HL-60 (cell line): ENCODE results near the gene ETV6.

Source experiments
- POLR2AphosphoS5 ChIP-seq: IDR thresholded peaks from 2 replicates; pipeline ENCODE4 v1.6.1; 2012; ENCODE audit warnings: low read depth
- SPI1 ChIP-seq: IDR thresholded peaks from 2 replicates; pipeline ENCODE4 v1.6.1; 2012; ENCODE audit warnings: low read depth, mild to moderate bottlenecking, borderline replicate concordance
- TF ChIP-seq, protein P1 (sequence below): IDR thresholded peaks from one replicate; pipeline ENCODE4 v1.5.1; 2011; ENCODE audit warnings: low read length, control low read depth, inconsistent platforms; ENCODE audit not compliant: insufficient read depth
- TF ChIP-seq, protein P2 (sequence below): IDR thresholded peaks from 2 replicates; pipeline ENCODE4 v1.6.1; 2012; ENCODE audit warnings: low read depth; ENCODE audit not compliant: insufficient replicate concordance

DNA sequence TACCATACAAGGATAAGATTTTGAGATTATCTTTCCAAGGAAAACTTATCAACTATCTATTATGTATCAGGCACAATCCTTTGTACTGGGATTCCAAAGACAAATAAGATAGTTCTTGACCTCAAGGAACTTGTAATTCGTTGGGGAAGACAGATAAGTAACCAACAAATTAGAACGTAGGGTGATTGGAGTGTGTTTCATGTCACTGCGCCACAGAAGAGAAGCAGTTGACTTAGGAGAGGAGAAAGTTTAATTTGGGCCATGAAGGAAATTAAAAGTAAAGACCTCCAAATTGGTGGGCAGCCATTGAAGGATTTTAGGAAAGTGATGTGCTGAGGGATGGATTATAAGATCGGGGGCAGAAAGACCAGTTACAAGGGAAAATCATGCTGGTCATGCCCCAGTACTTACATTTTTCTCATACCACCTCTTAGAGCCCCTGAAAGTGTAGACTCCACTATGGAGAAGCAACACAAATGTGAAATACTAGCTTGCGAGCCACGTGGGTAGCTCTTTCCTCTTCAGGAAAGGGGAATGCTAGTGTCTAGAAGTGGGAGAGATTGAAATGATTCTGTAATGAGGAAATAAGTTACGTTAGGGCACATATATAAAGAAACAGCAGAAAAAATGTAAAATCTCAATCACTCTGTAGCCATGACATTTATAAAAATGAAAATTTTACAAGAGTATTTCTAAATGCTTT, 148.7 kb downstream of the ETV6 start:
- TF ChIP-seq, protein P1, sequence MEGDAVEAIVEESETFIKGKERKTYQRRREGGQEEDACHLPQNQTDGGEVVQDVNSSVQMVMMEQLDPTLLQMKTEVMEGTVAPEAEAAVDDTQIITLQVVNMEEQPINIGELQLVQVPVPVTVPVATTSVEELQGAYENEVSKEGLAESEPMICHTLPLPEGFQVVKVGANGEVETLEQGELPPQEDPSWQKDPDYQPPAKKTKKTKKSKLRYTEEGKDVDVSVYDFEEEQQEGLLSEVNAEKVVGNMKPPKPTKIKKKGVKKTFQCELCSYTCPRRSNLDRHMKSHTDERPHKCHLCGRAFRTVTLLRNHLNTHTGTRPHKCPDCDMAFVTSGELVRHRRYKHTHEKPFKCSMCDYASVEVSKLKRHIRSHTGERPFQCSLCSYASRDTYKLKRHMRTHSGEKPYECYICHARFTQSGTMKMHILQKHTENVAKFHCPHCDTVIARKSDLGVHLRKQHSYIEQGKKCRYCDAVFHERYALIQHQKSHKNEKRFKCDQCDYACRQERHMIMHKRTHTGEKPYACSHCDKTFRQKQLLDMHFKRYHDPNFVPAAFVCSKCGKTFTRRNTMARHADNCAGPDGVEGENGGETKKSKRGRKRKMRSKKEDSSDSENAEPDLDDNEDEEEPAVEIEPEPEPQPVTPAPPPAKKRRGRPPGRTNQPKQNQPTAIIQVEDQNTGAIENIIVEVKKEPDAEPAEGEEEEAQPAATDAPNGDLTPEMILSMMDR = no peak
- TF ChIP-seq SPI1 = no peak
- TF ChIP-seq, protein P2, sequence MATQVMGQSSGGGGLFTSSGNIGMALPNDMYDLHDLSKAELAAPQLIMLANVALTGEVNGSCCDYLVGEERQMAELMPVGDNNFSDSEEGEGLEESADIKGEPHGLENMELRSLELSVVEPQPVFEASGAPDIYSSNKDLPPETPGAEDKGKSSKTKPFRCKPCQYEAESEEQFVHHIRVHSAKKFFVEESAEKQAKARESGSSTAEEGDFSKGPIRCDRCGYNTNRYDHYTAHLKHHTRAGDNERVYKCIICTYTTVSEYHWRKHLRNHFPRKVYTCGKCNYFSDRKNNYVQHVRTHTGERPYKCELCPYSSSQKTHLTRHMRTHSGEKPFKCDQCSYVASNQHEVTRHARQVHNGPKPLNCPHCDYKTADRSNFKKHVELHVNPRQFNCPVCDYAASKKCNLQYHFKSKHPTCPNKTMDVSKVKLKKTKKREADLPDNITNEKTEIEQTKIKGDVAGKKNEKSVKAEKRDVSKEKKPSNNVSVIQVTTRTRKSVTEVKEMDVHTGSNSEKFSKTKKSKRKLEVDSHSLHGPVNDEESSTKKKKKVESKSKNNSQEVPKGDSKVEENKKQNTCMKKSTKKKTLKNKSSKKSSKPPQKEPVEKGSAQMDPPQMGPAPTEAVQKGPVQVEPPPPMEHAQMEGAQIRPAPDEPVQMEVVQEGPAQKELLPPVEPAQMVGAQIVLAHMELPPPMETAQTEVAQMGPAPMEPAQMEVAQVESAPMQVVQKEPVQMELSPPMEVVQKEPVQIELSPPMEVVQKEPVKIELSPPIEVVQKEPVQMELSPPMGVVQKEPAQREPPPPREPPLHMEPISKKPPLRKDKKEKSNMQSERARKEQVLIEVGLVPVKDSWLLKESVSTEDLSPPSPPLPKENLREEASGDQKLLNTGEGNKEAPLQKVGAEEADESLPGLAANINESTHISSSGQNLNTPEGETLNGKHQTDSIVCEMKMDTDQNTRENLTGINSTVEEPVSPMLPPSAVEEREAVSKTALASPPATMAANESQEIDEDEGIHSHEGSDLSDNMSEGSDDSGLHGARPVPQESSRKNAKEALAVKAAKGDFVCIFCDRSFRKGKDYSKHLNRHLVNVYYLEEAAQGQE = no peak
- no peak for TF ChIP-seq POLR2AphosphoS5
